ENCODE data around the gene TRIM17. TPM values are rescaled to one million over a fixed set of nuclear protein-coding genes. Genes with fewer than 3 reads are reported as not detected.

The TRIM17 gene
- total RNA-seq, 2 experiments from 2014 or later = 1.5 to 1.6 TPM

DNA sequence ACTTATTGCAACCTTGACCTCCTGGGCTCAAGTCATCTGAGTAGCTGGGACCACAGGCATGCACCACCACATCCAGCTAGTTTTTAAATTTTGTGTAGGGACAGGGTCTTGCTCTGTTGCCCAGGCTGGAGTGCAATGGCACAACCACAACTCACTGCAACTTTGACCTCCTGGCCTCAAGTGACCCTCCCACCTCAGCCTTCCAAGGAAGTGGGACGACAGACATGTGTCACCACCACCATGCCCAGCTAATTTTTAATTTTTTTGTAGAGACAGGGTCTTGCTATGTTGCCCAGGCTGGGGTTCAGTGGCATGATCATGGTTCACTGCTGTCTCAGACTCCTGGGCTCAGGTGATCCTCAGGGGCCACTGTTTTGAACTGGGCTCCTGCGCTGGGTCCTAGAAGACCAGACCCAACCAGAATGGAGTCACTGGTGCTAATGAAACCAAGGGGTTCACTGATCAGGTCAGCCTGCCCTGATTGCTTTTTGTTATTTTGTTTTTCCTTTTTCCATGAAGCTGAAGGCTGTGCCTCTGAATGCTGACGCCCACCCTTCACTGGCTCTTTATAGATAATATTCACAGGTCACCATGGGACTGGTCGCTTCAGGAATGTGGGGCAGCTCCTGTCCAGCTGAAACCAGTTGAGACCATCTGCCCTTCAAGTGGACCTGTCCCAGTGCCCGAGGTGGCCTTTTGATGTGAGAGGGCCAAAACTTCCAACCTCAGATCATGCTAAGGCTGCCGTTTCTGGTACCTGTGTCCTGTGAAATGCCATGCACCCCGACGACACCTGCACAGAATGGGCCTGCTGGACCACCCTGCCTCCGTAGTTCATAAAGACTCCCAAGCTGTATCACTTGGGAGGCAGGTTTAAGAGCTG is 4.9 kb downstream of the TRIM17 start:
- ChIA-PET CTCF (no interaction called here), POLR2A (interaction anchor here (0.6 kb wide), 1 partner anchor 33 kb away, joined by 4 read pairs; no protein-coding TSS in a partner anchor)
- Mint-ChIP-seq H3K4me1 (ENCODE audit: low read depth) (peaks cover 14% of the 10 kb centered on the region), H3K27me3 (peaks cover 5% of the 10 kb centered on the region), H3K9me3 (no peaks in the 10 kb centered on the region), H3K27ac (no peak overlapping the region), H3K4me3 (no peak overlapping the region), H3K36me3 (no peaks in the 10 kb centered on the region)
- intact Hi-C loops (cut with micrococcal nuclease) = no loop called here
- DNase-seq = no peak

- H3K4me1 Mint-ChIP-seq (ENCODE audit: low read depth) = peaks cover 14% of the 10 kb centered on the region
- ChIA-PET POLR2A (no interaction called here), CTCF (interaction anchor here (0.7 kb wide), 1 partner anchor 45 kb away, joined by 3 read pairs; no protein-coding TSS in a partner anchor)
- DNase-seq = no peak
- intact Hi-C loops (cut with micrococcal nuclease) = no loop called here
- no peaks in the 10 kb centered on the region for H3K9me3 Mint-ChIP-seq
- H3K27me3 Mint-ChIP-seq = peaks cover 4% of the 10 kb centered on the region
- no peak overlapping the region for H3K4me3 Mint-ChIP-seq
- no peak overlapping the region for H3K27ac Mint-ChIP-seq
- H3K36me3 Mint-ChIP-seq = no peaks in the 10 kb centered on the region
Measured at GRCh38 chr1:228411121-228411520, 5.5 kb downstream of the TRIM17 start.

DNA sequence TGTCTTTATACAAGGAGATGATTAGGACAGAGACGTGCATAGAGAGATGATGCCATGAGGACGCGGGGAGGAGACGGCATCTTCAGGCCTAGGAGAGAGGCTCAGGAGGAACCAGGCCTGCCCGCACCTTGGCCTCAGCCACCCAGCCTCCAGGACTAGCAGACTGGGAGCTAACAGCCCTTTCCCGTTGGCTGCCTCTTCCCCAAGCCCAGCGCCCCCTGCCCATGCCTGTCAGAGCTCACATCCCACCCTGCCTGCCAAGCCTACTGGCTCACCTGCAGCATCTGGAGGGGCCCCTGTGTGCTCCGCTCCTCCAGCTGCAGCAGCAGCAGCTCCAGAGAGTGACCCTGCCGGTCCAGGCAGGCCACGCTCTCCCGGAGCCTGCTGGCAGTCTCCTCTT is 6.0 kb downstream of the TRIM17 start:
- ChIA-PET POLR2A (no interaction called here), CTCF (interaction anchor here (0.7 kb wide), 1 partner anchor 45 kb away, joined by 3 read pairs; no protein-coding TSS in a partner anchor)
- no peak overlapping the region for H3K4me3 Mint-ChIP-seq
- intact Hi-C loops (cut with micrococcal nuclease) = no loop called here
- DNase-seq = no peak
- H3K4me1 Mint-ChIP-seq (ENCODE audit: low read depth) = peaks cover 9% of the 10 kb centered on the region
- peaks cover 3% of the 10 kb centered on the region for H3K27me3 Mint-ChIP-seq
- no peak overlapping the region for H3K27ac Mint-ChIP-seq
- H3K36me3 Mint-ChIP-seq = peaks cover 2% of the 10 kb centered on the region
- no peaks in the 10 kb centered on the region for H3K9me3 Mint-ChIP-seq

DNA sequence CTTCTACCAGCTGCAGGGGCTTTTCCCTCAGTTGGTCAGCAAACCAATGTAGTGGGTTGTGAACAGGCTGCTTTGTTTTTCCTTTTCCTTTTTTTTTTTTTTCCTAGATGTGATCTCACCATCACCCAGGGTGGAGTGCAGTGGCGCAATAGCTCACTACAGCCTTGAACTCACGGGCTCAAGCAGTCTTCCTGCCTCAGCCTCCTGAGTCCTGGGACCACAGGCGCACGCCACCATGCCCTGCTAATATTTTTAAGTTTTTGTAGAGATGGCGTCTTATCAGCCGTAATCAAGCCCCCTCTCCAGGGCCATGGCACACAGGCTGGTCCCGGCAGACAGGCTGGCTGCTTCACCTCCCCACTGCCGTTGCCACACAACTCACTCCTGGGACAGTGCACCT is 6.6 kb downstream of the TRIM17 start:
- Mint-ChIP-seq H3K4me1 (ENCODE audit: low read depth) (peaks cover 10% of the 10 kb centered on the region), H3K4me3 (no peak overlapping the region), H3K27ac (no peak overlapping the region), H3K27me3 (no peaks in the 10 kb centered on the region), H3K9me3 (no peaks in the 10 kb centered on the region), H3K36me3 (peaks cover 6% of the 10 kb centered on the region)
- ChIA-PET POLR2A (no interaction called here), CTCF (interaction anchor here (0.6 kb wide), 1 partner anchor 48 kb away, joined by 3 read pairs; no protein-coding TSS in a partner anchor)
- DNase-seq = no peak
- intact Hi-C loops (cut with micrococcal nuclease) = no loop called here

- no peaks in the 10 kb centered on the region for H3K9me3 Mint-ChIP-seq
- H3K4me1 Mint-ChIP-seq (ENCODE audit: low read depth) = peaks cover 19% of the 10 kb centered on the region
- ChIA-PET CTCF (no interaction called here), POLR2A (no interaction called here)
- peaks cover 13% of the 10 kb centered on the region for H3K36me3 Mint-ChIP-seq
- H3K4me3 Mint-ChIP-seq = no peak overlapping the region
- intact Hi-C loops (cut with micrococcal nuclease) = loop anchor here (10.0 kb wide), 1 partner anchor 244 kb away; the partner anchor contains the start of gene IBA57
- H3K27ac Mint-ChIP-seq = no peak overlapping the region
- no peak for DNase-seq
- H3K27me3 Mint-ChIP-seq = no peaks in the 10 kb centered on the region
Measured at GRCh38 chr1:228408869-228409805, 7.5 kb downstream of the TRIM17 start.

DNA sequence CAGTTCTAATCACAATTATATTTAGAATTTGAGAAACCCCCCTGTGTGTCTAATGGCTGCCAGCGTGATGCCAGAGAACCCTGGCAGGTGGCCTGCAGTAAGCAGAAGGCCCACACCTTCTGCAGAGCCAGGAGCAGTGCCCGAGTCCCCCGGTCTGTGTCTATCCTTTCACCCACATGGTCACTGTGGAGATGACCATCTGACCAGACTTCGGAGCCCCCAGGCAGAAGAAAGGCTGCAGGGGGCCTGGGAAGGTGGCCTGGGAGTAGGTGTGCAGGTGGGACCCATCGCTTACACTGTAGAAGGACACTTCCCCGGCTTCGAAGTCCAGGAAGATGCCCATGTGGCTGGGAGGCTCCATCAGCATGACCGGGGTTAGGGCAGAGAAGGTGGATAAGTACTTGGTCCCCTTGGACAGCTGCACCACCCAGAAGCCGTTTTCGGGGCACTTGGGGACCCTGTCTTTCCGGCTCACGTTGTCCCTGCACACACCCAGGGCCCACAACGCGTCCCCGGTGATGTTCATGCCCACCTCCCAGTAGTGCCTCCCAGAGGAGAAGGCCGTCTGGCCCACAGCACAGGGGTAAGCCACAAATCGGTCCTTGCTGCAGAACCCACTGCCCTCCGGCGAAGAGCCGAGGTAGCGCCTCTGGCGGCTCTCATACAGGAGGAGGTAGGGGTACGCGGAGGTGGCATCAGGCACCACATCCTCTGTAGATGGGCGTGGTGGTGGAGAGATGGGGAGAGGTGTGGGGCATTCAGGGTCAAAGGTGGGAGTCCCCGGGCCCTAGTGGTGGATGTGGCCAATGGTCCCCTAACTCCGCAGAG is 8.4 kb downstream of the TRIM17 start:
- ChIA-PET CTCF (no interaction called here), POLR2A (no interaction called here)
- Mint-ChIP-seq H3K27ac (no peak overlapping the region), H3K4me1 (ENCODE audit: low read depth) (peaks cover 27% of the 10 kb centered on the region), H3K9me3 (no peaks in the 10 kb centered on the region), H3K36me3 (peaks cover 18% of the 10 kb centered on the region), H3K4me3 (peak overlapping the region; percentile 13), H3K27me3 (no peaks in the 10 kb centered on the region)
- intact Hi-C loops (cut with micrococcal nuclease) = loop anchor here (10.0 kb wide), 1 partner anchor 243 kb away; the partner anchor contains the start of gene IBA57
- DNase-seq = no peak

GRCh38 chr1:228407106-228408040 is 9.3 kb downstream of the TRIM17 start:
- peaks cover 36% of the 10 kb centered on the region for H3K4me1 Mint-ChIP-seq (ENCODE audit: low read depth)

GRCh38 chr1:228405979-228406228 is 10.8 kb downstream of the TRIM17 start:
- peak overlapping the region; percentile 71 for H3K27ac Mint-ChIP-seq
- H3K4me1 Mint-ChIP-seq (ENCODE audit: low read depth) = peaks cover 43% of the 10 kb centered on the region
- H3K36me3 Mint-ChIP-seq = peaks cover 31% of the 10 kb centered on the region
- H3K4me3 Mint-ChIP-seq = peak overlapping the region; percentile 83
- CTCF ChIA-PET = interaction anchor here (0.7 to 2.9 kb wide), 3 partner anchors 58 to 192 kb away, joined by 3 to 9 read pairs (median 3); no protein-coding TSS in a partner anchor
- intact Hi-C loops (cut with micrococcal nuclease) = loop anchor here (1.0 to 10.0 kb wide), 3 partner anchors 95 to 265 kb away; partner anchors contain the start of genes GUK1 and IBA57
- no peak for DNase-seq
- no peaks in the 10 kb centered on the region for H3K9me3 Mint-ChIP-seq
- no peaks in the 10 kb centered on the region for H3K27me3 Mint-ChIP-seq
- POLR2A ChIA-PET = interaction anchor here (0.9 to 4.0 kb wide), 6 partner anchors 8 to 240 kb away, joined by 3 to 33 read pairs (median 8); partner anchors contain the start of genes IBA57 and RNF187

More at GRCh38 chr1:228407106-228408040, 9.3 kb downstream of the TRIM17 start:
- no peaks in the 10 kb centered on the region for H3K9me3 Mint-ChIP-seq
- H3K4me3 Mint-ChIP-seq = peak overlapping the region; percentile 83
- H3K27ac Mint-ChIP-seq = no peak overlapping the region
- DNase-seq = no peak
- CTCF ChIA-PET = interaction anchor here (1.3 to 1.4 kb wide), 2 partner anchors 51 to 94 kb away, joined by 4 to 7 read pairs; no protein-coding TSS in a partner anchor
- intact Hi-C loops (cut with micrococcal nuclease) = loop anchor here (1.0 to 10.0 kb wide), 5 partner anchors 51 to 325 kb away; partner anchors contain the start of genes ARF1, GUK1 and IBA57
- H3K36me3 Mint-ChIP-seq = peaks cover 21% of the 10 kb centered on the region
- POLR2A ChIA-PET = interaction anchor here (0.7 to 4.0 kb wide), 7 partner anchors 9 to 242 kb away, joined by 3 to 33 read pairs (median 7); partner anchors contain the start of genes IBA57, RNF187 and TRIM17
- H3K27me3 Mint-ChIP-seq = no peaks in the 10 kb centered on the region

DNA sequence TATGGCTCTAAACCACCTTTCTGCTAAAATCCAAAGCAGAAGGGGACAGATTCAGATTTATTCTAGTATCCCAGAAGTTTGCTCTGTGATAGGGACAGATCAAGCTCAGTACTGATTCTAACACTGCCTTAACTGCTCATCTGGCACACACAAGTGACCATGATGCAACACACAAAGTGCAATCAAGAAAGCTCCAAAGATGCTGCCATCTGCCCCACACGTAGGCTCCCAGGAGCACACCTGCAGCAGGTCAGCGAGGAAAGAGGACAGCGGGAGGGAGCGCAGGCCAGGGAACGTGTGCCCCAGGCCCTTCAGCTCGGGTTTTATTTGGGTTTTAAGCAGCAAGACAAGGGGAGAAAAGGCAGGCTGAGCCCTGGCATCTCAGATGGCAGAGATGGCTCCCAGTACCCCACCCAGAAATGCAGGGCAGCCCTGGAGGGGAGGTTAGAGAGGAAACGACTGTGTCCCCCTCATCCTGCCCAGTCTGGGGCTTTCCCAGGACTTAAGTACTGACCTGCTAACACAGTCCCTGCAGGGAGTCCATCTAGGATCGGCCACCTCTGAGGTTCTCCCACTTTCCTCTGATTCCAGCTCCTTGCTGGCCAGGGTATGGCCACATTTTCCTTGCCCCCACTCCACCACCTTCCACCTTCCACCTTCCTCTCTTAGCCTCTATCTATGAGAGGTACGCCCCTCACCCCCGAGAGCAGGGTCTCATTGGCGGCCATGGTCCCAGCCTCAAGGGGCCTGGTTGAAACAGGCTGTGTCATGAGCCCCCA is 11.3 kb downstream of the TRIM17 start:
- DNase-seq = no peak
- peaks cover 36% of the 10 kb centered on the region for H3K36me3 Mint-ChIP-seq

More for the DNA sequence above, 11.3 kb downstream of the TRIM17 start:
- Mint-ChIP-seq H3K27me3 (no peaks in the 10 kb centered on the region), H3K27ac (peak overlapping the region; percentile 71), H3K4me3 (peak overlapping the region; percentile 83), H3K9me3 (no peaks in the 10 kb centered on the region), H3K4me1 (ENCODE audit: low read depth) (peaks cover 46% of the 10 kb centered on the region)
- ChIA-PET POLR2A (interaction anchor here (1.1 to 4.0 kb wide), 6 partner anchors 8 to 240 kb away, joined by 3 to 33 read pairs (median 8); partner anchors contain the start of genes IBA57 and RNF187), CTCF (interaction anchor here (0.7 to 2.9 kb wide), 3 partner anchors 59 to 192 kb away, joined by 3 to 9 read pairs (median 3); no protein-coding TSS in a partner anchor)
- intact Hi-C loops (cut with micrococcal nuclease) = loop anchor here (10.0 kb wide), 1 partner anchor 241 kb away; the partner anchor contains the start of gene IBA57

Data from activated CD4-positive, alpha-beta memory T cell treated with anti-CD3 and anti-CD28 coated beads for 36 hours (primary cell).